ENCODE results near the gene TMEM260.

GRCh38 chr14:56630707-56631106 is 51.1 kb downstream of the TMEM260 start:
- TF ChIP-seq CTCF (conservative IDR thresholded peaks at IDR 0.05; ENCODE audit: low read length) (no peak), EZH2phosphoT487 (IDR thresholded peaks at IDR 0.05; ENCODE audit: borderline replicate concordance) (no peak)
